GM19463 (cell line): ENCODE data around the gene ANP32A.
A peak's percentile ranks its signal among the peaks of the same experiment; 100 is the strongest.

ENCODE experiments used
- ATAC-seq: cut with Tn5 transposase; IDR thresholded peaks from one replicate; pipeline ENCODE4 v1.9.1; 2021; ENCODE audit warnings: mild to moderate bottlenecking, moderate library complexity; ENCODE audit not compliant: unreplicated experiment

ANP32A gene

DNA sequence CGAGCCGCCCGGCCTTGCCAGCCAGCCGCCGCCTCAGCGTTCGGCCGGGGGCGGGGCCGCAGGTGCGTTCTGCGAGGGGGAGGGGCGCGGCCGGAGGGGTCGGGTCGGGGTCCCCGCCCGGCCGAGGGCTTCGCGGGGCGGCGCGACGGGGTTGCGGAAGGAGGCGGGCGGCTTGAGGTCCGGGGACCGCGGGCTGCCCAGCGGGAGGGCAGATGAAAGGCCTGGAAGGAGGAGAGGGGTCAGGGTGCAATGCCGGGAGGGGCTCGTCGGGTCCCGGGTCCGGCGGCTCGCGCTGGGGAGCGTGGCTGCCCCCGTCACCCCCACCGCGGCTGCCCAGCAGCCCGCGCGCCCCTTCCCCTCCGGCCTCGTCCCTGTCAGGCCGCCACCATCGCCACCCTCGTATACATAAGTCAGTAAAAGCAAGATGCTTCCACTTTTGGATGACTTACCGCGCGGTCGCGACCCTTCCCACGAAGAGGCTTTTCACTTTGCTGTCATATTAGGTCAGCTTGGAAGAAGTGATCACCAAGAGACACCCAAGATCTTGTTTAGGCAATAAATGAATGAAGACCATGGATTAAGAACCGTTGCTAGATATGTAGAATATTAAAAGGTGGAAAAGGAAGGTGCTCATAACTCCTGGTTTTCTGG, 620 bp upstream of the ANP32A start:
- ATAC-seq: peak; percentile 13

DNA sequence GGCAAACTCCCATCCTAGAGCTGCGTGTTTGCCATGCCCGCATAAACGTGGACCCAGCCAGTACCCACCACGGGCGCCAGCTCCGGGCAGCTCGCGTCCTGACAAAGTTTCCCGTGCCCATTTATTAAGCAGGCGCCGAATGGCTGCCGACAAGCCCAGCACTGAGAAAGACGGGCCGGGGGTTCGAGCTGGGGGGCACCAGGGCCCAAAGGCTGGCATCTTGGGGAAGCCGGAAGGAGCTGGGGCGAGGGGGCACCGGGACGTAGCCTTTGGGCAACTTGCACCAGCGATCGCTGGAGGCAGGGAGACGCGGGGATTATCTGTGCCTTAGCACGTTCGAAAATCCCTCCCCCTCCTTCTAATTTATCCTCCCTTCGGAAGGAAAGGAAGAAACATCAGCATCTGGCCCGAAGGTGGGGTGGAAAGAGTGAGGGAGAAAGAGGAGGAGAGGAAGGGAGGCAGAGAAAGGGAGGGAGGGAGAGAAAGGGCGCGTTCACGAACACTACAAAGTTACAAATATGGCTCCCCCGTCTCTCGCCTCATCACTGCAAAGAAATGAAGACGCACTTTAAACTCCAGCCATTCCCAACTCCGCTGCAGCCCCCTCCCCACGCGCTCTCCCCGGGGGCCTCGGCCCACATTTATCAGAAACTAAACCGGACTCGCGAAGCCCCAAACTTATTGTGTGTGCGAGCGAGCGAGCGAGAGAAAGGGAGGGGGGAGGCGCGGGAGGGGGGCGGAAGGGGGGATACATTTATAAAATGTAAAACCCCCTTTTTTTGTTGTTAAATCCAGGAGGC, 1.0 kb downstream of the ANP32A start:
- no peak for ATAC-seq

DNA sequence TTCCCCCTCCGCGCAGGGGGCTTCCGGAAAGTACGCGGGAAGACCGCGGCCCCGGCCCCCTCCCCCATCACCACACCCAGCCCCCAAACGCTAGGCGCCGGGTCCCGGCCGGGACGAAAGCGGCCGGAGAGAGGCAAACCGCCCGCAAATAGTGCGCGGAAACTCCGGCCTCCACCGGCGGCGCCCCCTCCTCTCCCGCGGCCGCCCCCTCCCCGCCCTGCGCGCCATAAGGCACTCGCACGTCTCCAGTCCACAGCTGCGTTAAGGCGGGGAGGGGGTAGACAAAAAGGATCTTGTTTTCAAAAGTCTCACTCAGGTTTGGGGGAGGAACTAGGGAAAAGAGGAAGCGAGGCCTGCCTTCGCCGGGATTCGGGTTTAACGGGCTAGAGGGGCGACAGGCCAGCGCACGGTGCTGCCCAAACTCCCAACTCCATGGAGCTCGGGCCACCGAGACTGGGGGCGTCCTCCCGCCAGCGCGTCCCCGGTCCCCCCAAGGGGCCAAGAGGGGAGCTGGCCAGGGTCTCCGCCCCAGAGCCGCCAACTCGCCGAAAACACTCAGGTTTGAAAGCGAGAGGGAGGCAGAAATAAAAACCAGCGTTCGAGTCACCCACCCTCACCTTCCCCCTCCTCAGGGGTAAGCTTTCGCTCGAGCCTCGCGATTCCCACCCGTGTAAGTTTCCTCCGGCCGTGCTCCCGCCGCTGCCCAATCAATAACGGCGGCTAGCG, 1.8 kb downstream of the ANP32A start:
- no peak for ATAC-seq

DNA sequence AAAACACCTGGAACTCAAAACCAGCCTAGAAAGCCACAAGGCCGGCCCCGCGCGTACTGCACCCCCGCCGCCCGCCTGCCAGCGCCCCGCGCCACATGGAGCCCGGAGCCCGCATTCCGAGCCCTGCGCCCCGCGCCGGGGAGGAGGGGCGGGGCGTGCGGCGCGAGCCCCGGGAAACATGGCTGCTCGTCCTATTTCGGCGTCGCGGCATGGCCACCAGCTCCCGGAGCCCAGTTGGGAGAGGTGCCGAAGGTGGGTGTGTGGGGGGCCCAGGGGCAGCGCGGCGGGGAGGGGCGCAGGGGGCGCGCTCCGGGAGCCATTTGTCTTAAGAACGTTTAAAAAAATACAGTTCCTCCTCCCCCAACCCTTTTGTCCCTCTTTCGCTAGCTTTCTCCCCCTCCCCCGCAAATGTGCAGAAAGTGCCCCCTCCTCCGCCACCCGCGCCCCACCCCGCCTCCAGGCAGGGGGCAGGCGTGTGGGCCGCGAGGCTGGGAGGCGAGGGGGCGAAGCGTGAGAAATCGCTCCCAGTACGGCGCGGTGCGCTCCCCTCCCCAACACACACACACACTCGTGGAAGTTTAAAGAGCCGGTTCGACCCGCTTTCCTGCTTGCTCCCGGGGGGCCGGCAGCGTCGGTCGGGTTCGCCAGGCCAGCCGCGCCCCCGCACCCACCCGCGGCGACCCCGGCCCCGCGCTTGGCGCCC, 2.5 kb downstream of the ANP32A start:
- ATAC-seq: no peak

DNA sequence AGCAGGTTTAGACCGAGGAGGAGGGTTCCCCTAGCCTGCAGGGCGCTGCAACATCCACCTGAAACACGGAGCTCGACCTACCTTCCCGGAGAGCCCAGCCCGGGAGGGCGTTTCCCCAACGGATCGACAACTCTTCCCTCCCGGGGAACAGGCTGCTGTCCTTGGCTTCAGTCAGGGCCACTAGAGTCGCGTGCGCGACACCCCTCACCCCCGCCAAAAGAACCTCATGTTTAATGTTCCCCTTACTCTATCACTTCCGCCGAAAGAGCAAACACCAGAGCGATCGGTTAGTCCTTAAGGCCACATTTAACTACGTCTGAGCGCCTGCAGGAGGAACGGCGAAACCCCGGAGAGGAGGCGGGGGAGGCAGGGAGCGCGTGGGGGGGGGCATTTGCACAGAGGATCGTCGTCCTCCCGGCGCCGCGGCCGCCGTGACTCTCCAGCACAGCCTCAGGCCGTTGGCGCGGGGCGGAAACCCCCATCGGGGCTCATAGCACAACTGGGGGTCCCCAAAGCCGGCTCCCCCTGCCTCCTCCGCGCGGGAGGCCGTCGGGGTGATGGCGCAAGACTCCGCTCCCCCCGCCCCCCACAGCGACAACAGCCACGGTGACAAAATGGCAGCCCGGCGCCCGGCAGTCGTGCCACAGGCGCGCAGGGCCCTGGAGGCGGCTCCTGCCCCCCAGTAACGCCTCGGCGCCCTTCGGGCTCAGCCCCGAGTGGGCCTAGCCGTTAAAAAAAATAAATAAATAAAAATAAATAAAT, 3.2 kb downstream of the ANP32A start:
- no peak for ATAC-seq

DNA sequence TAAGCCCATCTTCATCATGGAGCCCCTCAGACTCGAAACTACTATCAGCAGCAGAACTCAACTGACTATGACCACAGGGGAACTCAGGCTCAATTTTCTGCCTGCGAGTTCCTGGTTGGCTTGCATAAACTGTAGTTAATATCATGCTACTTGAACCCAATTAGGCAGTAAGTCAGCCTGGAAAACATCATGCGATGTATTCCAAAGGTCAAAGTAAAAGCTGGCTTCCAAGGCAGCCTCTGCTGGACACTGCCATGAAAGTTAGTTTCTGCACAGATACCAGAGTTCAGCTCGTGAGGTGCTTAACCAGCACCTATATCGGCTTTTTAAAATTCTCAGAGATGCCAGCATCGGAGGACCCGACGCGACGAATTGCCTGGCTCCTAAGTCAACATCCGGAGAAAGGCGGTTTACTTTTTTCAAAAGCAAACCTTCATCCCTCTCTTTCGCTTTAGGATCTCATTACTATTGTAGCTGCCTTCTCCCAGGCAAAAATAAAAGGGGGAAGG, 3.8 kb downstream of the ANP32A start:
- no peak for ATAC-seq

DNA sequence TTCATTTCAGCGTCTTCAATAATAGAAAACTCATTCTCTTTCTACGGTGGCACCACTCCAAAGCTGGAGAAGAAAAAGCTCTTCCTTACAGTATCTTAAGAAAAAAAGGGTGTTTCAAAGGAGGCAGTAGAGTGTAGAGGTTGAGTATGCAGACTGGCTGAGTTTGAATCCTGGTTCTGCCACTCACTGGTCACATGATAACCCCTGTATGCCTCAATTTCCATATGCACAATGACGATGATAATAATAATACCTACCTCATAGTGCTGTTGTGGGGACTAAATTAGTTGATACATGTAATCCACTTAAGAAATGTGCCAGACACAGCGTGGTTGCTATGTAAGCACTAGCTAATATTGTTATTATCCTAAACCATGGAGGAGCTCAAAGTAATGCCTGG, 4.5 kb downstream of the ANP32A start:
- no peak for ATAC-seq

DNA sequence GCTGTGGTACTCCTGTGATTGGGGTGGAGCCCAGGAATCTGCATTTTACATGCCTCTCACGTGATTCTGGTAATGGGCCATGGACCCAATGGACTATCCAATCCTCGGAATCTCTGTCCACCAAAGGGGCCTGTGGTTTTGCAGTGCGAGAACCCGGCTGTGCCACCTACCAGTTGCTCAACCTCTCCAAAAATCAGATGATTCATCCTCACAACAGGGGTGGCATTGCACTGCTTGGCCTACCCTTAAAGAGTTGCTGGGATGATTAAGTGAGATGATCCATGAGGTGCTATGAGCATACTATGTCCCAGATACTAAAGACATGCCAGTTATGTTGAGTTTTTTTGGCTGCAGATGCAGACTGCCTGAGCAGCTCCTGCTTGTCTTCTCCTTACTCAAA, 5.1 kb downstream of the ANP32A start:
- ATAC-seq: no peak

DNA sequence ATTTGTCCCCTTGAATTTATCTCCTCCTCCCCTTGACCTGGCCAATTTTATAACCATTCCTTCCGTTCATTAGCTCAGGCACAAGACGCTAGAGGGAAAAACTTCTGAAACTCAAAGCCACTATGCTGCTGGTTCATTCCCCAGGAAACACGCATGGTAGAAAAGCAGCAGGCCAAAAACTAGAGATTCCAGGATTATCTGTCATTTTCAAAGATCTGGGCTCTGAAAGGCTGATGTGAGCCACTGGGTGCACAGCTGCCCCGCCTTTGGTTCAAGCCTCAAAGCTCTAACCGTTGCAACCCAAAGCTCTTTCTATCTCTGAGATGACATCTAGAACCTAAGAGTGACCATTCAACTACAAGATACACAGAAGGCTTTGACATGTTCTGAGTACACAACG, 6.1 kb downstream of the ANP32A start:
- no peak for ATAC-seq

DNA sequence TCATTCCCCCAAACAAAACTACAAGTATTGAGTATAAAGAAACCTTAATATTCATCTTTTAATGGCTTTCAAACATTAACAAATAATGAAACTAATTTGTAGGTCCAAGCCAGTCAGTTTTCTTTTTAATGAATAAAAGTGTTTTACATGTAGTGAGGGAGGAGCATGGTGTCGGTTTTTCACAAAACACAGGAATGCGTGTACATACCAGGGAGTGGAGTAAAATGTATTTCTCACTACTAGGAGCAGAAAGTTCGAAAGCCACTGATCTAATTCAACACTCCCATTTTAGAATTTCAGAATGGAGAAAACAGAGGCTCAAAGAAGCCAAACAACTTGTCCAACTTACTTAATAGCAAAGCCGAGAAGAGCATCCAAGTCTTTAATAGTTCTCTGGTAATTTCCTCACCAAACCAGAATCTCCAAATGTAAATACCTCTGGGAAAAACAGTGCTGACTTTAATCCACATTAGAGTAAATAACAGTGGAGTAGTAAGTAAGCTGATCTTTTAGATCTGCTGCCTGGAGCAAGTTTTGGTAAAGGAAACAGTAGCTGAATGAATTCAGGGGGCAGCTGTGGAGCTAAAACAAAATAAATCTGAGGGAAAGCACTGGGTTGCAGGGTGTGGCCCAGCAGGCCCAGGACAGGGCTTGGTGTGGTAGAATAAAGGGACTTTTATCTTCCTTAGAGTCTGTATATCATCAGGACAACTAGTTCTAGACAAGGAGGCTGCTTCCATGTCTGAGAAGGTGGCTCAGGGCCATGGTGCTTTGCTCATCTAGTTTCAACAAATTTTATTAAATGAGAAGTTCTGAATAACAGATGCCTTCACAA, 7.9 kb downstream of the ANP32A start:
- ATAC-seq: no peak

DNA sequence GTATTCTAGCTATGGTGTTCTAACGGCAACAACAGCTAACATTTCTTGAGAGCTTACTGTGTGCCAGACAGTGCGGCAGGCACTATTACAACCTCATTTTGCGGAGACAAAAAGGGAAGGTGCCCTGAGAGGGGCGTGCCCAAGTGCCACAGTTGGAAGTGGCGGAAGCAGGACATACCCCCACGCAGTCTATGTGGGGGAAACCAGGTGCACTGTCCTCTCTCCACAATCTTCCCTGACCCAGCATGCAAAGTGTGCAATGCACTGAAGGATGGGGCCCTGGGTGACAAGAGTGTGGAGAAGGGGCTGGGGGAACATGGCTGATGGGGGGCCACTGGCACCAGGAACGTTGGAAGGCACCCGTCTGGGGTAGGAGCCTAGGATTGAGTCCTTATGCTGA, 8.6 kb downstream of the ANP32A start:
- no peak for ATAC-seq

DNA sequence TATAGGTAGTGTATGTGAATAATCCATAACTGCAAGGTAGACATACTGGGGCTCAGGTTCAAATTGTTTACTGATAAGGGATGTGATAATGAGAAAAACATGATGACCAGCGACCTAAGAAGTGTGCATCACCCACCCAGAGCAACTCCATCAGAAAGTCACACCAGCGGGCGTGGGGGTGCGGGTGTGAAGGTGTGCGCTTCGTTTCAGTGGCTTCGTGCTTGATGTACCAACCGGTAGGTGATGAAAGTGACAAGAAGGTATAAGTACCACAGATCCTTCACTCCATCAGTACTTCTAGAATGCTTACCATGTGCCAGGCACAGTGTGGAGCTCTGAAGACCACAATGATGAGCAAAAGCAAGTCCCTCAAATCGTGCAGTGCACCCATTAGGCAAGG, 11.2 kb downstream of the ANP32A start:
- ATAC-seq: no peak

DNA sequence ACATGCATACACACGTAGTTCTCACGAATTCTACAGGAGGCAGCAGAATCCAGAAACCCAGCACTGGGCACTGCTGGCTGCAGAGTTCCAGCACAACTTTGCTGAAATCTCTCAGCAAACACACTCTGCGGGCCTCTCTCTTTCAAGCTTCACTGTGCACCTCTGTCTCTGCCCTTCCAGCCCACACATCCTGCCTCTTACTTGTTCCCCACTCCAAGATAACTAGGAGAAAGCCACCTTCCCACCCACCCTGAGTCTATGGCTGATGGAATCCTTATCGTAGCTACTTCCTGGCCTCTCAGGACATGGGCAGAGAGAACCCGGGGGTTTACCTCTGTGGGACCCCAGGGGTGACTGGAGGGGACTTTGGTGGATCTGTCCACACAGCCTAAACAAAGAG, 11.9 kb downstream of the ANP32A start:
- ATAC-seq: no peak

DNA sequence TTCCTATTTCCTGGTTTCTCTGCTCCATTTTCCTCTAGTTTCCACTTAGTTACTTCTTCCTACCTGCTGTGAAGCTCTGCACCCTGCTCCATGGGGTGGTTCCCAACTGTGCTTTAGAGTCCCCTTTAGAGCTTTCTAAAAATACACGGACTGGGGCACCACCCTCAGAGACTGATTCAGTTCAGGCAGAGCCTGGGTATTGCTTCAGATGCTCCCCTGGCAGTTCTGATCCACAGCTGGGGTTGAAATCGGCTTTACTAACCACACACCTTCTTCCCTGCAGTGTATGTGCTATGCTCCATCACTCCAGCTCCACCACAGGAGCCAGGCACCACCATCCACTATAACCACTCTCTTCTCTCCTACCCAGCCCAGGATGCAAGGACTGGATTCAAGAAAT, 12.6 kb downstream of the ANP32A start:
- no peak for ATAC-seq

DNA sequence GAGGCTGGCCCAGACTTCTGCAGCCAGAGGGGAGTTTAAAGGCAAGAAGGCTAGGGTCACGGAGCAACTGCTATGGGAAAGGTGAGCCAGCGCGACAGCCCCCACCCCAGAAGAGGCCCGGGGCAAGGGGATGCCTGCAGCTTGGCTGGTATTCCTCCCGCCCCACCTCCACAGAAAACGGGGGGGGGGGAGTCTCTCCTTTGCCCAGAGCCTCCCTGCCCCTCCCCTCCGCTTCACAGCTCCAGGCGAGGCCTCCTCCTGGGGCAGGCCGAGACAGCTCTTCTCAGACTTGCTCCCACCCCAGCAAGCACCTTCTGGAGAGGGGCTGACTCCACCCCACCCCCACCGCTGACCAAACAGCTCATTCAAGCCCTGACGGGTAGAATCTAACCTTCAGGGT, 13.4 kb downstream of the ANP32A start:
- ATAC-seq: no peak

DNA sequence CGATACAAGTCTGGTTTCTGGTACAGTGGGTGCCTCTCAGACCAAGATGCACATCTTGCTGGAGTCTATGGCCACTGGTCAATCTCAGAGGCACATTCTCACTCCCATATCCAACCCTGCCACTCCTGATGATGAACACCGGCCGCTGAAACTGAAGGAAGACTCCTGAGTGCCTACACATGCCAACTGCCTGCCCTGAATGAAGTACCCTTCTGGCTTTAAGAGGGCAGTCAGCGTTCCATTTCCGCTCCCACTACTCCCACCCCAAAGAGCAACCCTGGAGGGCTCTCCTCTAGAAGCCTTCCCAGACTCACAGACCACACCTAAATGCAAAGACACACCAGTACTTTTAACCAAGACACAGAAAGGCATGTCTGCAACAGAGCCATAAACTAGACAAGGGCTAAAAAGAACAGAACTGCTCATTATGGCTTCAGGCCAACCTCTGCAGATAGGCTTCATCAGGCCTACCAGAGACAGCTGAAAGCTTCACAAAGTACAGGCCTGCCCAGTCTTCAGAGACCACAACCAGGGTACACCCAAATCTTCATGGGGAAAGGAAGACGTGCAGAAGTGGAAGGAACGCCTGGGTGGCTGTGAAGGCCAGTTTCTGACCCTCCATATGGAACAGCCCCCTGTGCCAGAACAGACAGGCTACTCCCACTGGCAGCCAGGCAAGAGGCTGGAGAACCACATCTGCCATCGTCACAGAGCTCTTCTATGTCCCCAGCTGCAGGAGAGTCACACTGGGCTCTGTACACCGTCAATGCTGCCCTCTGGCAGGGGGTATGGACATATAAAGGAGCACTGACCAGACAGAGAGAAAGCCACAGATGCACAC, 14.3 kb downstream of the ANP32A start:
- ATAC-seq: no peak

DNA sequence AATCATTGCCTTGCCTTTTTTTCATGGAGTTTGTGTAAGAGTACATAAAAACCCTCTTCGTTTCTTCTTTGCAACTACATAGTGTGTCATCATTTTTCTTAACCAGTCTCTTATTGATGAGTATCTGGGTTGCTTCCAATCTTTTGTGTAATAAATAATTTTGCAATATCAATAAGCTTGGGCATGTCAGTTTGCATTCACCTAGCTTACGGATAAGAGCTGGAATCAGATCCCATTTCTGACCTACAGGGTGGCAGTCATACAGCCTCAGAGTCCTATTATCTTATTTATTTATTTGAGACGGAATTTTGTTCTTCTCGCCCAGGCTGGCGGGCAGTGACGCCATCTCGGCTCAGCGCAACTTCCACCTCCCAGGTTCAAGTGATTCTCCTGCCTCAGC, 18.3 kb downstream of the ANP32A start:
- no peak for ATAC-seq

DNA sequence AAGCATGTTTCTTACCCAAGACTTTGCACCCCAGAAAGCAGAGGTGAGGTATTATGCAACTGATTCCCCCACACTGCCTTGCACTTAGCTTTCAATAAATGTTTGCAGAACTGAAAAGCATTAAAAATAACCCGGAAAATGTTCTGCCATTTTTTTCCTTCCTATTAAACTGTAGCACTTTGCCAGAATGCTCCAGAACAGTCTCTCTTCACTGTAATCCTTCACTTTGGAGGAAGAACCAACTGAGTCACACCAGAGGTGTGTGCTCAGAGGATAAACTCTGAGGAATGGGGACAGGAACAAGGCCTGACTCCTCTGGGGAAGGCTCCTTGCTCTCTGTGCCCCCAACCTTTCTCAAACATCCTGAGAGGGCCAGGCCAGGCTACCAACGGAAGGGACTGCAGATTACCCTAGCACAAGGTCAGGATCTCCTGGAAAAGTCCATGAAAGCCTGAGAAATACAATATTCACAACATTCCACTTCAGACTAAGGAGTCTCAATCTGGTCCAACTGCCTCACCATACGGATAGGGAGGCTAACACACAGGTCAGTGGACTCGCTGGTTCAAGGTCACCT, 19.0 kb downstream of the ANP32A start:
- no peak for ATAC-seq
